NCI-H2196 (cell line): ENCODE measurements around the gene PDGFA.
"Not testable (repeated sequence)": the region's sequence is repeated elsewhere in the genome, so short reads cannot be mapped to it uniquely, and the experiment has no call there.

ENCODE experiments used
- DNase-seq: peaks from one replicate; lab custom pipeline; 2025; ENCODE audit not compliant: unreplicated experiment; lab: John Stamatoyannopoulos, UW

The PDGFA gene

GRCh38 chr7:552151-552867 is 32.7 kb upstream of the PDGFA start:
- not testable (repeated sequence) for DNase-seq

GRCh38 chr7:551615-551970 is 31.9 kb upstream of the PDGFA start:
- not testable (repeated sequence) for DNase-seq

- DNase-seq: no peak
These were observed 31.4 kb upstream of the PDGFA start for GRCh38 chr7:550881-551614.

- DNase-seq: no peak
These were observed 30.4 kb upstream of the PDGFA start for GRCh38 chr7:549891-550625.

GRCh38 chr7:549066-549890 is 29.6 kb upstream of the PDGFA start:
- DNase-seq: no peak

DNA sequence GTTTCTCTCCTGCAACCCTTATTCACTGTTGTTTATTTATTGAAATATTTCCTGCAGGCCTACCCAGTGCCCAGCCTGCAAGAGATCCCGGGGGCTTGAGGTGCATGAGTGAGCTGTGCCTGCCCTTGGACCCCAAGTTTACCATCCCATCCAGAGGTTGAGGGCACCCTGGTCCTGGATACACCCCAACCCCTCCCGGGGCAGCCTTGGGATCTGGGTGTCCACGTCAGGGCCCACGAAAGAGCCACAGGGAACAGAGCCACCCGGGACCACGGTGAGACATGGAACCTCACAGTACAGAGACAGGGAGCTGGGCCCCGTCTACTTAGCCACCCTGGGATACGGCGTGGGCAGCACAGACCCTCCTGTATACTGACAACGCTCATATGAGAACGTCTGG is 28.8 kb upstream of the PDGFA start:
- DNase-seq: no peak

GRCh38 chr7:545470-545869 is 25.8 kb upstream of the PDGFA start:
- DNase-seq: no peak

GRCh38 chr7:544338-545221 is 24.9 kb upstream of the PDGFA start:
- no peak for DNase-seq

- no peak for DNase-seq
These were observed 24.1 kb upstream of the PDGFA start for GRCh38 chr7:543501-544337.

GRCh38 chr7:542713-543500 is 23.3 kb upstream of the PDGFA start:
- DNase-seq: no peak

- DNase-seq: no peak
These were observed 22.6 kb upstream of the PDGFA start for GRCh38 chr7:542131-542712.

GRCh38 chr7:541661-542060 is 22.0 kb upstream of the PDGFA start:
- no peak for DNase-seq

GRCh38 chr7:540997-541396 is 21.4 kb upstream of the PDGFA start:
- no peak for DNase-seq

GRCh38 chr7:540579-540978 is 20.9 kb upstream of the PDGFA start:
- no peak for DNase-seq

DNA sequence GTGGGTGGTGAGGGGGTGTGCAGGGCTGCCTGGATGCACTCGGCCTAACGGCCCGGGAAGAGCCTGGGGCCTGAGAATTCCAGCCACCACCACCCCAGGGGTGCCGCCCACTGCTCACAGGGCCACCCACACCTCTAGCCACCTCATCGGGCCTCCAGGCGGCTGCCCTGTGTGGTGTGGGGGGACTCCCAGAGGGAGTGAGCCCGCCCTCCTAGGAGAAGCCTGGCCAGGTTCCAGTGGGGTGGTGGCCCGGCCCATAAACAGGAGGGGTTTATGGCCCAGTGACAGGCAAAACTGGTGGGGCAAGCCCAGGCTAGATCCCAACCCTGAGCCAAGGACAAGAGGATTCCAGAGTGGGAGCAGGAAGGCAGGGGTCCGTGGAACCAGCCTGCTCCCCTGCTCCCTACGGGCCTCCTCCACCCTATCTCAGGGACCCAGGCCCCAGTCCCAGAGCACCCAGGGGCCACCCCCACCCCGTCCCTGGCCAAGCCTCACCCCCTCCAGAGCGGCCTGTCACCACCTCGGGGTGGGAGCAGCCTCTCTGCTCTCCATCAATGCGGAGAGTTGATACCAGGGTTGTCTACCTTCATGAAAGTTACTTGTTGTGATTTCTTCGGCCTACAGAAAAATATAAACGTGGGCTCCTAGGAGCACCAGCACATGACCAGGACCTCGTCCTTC is 20.2 kb upstream of the PDGFA start:
- DNase-seq: no peak

GRCh38 chr7:538764-539685 is 19.4 kb upstream of the PDGFA start:
- no peak for DNase-seq
